GM12892 (cell line): ENCODE results near the gene TNFRSF8.

Source experiments
- POLR2A ChIP-seq: IDR thresholded peaks from 2 replicates; pipeline ENCODE4 v1.6.1; 2011; ENCODE audit warnings: low read depth, low read length, control low read depth
- POLR2AphosphoS5 ChIP-seq: IDR thresholded peaks from 2 replicates; pipeline ENCODE4 v1.6.1; 2011; ENCODE audit warnings: low read depth, low read length, control low read depth
- TAF1 ChIP-seq: IDR thresholded peaks from 2 replicates; pipeline ENCODE4 v1.6.1; 2011; ENCODE audit warnings: low read depth, mild to moderate bottlenecking, control low read depth, low read length, borderline replicate concordance

DNA sequence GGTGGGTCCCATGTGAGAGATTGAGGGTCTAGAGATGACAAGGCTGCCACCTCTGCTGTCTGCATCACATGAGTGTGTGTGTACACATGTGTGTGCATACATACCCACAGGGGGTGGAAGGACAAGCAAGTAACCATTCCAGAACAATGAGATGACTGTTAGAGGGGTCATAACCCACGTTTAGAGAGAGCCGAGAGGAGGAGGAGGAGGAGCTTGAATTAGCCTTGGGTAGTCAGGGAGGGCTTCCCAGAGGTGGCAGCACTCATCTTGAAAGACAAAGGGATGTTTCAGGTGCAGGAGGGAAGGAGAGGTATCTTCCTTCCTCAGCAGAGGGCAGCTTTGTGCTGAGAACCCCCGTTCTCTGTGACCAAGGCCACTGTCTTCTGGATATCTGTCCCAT is 125.0 kb downstream of the TNFRSF8 start:
- no peak for TF ChIP-seq POLR2A
- TF ChIP-seq POLR2AphosphoS5, result no peak
- TF ChIP-seq TAF1, result no peak
